UCSD-AML1 (cell line): Measurements from ENCODE around the gene CPXM2.

Experiments used
- DNase-seq: peaks from one replicate; lab custom pipeline; 2025; ENCODE audit not compliant: unreplicated experiment; lab: John Stamatoyannopoulos, UW

The CPXM2 gene

GRCh38 chr10:123804716-123805115 is 86.9 kb downstream of the CPXM2 start:
- DNase-seq: no peak

- DNase-seq: no peak
Observed at GRCh38 chr10:123800821-123801220, 90.8 kb downstream of the CPXM2 start.

GRCh38 chr10:123800289-123800688 is 91.3 kb downstream of the CPXM2 start:
- DNase-seq: no peak

- DNase-seq: no peak
Observed at GRCh38 chr10:123798856-123799255, 92.8 kb downstream of the CPXM2 start.

- no peak for DNase-seq
Observed at GRCh38 chr10:123797813-123798212, 93.8 kb downstream of the CPXM2 start.

GRCh38 chr10:123796736-123797135 is 94.9 kb downstream of the CPXM2 start:
- DNase-seq: no peak

- no peak for DNase-seq
Observed at GRCh38 chr10:123795846-123796590, 95.6 kb downstream of the CPXM2 start.

GRCh38 chr10:123795196-123795780 is 96.3 kb downstream of the CPXM2 start:
- no peak for DNase-seq

- no peak for DNase-seq
Observed at GRCh38 chr10:123792248-123792978, 99.2 kb downstream of the CPXM2 start.

- no peak for DNase-seq
Observed at GRCh38 chr10:123790132-123790885, 101.3 kb downstream of the CPXM2 start.

- DNase-seq: no peak
Observed at GRCh38 chr10:123788981-123789380, 102.6 kb downstream of the CPXM2 start.

- no peak for DNase-seq
Observed at GRCh38 chr10:123787566-123787965, 104.0 kb downstream of the CPXM2 start.

- no peak for DNase-seq
Observed at GRCh38 chr10:123786896-123787295, 104.7 kb downstream of the CPXM2 start.

- DNase-seq: no peak
Observed at GRCh38 chr10:123786306-123786705, 105.3 kb downstream of the CPXM2 start.

GRCh38 chr10:123784646-123785045 is 107.0 kb downstream of the CPXM2 start:
- no peak for DNase-seq

GRCh38 chr10:123784216-123784615 is 107.4 kb downstream of the CPXM2 start:
- no peak for DNase-seq

- no peak for DNase-seq
Observed at GRCh38 chr10:123783296-123783695, 108.3 kb downstream of the CPXM2 start.

GRCh38 chr10:123782549-123782948 is 109.1 kb downstream of the CPXM2 start:
- no peak for DNase-seq

GRCh38 chr10:123781956-123782500 is 109.6 kb downstream of the CPXM2 start:
- DNase-seq: no peak

- DNase-seq: no peak
Observed at GRCh38 chr10:123781324-123781900, 110.2 kb downstream of the CPXM2 start.
